ENCODE data around the gene SLC25A21.

The SLC25A21 gene

DNA sequence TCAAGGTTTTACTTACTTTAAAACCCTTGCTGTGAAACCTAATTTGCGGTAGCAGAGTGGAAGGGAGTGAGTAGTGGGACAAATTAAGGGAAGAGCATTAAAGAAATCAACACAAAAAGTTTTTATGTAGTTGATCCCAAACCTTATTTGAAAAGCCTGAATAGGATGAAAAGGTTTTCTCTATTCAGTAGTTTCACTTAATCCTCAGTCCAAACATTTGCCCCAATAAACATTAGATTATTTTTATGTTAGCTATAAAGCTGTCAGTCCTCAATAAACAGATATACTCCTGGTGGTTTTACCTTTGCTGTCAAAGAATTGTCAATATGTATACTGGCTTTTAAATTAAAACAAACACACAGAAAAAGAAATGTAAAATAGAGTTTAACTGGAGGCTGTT lies 374.8 kb downstream of the SLC25A21 start:
- Histone ChIP-seq H3K4me2 (ENCODE audit: low read depth, low read length) (no peak overlapping the region), H3K4me3 (ENCODE audit: low read length) (no peak overlapping the region), H3K27me3 (replicated peaks; ENCODE audit: insufficient read depth, low read length) (no peaks in the 10 kb centered on the region), H3K9me3 (replicated peaks; ENCODE audit: insufficient read depth, low read length) (no peaks in the 10 kb centered on the region), H3F3A (ENCODE audit: insufficient read depth, low read length) (no peaks in the 10 kb centered on the region), H3K36me3 (replicated peaks; ENCODE audit: insufficient read depth, low read length) (no peaks in the 10 kb centered on the region), H3K9ac (ENCODE audit: low read length) (no peak overlapping the region), H3K4me1 (ENCODE audit: low read length) (no peaks in the 10 kb centered on the region), H4K20me1 (ENCODE audit: insufficient read depth, low read length) (no peaks in the 10 kb centered on the region), H3K9me2 (replicated peaks; ENCODE audit: insufficient read depth, low read length) (no peaks in the 10 kb centered on the region), H3K79me2 (ENCODE audit: low read length) (no peaks in the 10 kb centered on the region), H3K27ac (ENCODE audit: low read length) (no peak overlapping the region), H2AFZ (ENCODE audit: low read length) (no peak overlapping the region)
- no peak for DNase-seq
- no peak for TF ChIP-seq EZH2phosphoT487 (IDR thresholded peaks at IDR 0.05; ENCODE audit: low read length)
- no peak for TF ChIP-seq EZH2 (optimal IDR thresholded peaks at IDR 0.05; ENCODE audit: low read depth, low read length)

DNA sequence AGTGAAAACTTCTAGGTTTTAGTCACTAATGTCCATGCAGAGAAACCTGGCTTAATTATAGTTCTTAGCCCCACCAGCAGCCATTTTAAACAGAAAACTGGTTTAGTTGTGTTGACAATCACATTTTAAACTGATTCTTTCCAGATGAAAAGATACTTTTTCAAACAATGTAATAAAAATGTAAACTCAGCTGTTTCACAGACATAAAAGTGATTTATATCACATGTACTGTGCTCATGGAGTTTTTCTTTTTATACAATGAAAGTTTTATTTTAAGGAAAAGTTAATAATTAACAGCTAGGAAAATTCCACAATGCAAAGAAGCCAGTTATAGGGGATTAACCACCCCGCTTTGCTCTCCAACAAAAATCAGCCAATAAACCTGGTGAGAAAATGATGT lies 381.0 kb downstream of the SLC25A21 start:
- H3K9me3 ChIP-seq (replicated peaks; ENCODE audit: insufficient read depth, low read length): no peaks in the 10 kb centered on the region
- H3K36me3 ChIP-seq (replicated peaks; ENCODE audit: insufficient read depth, low read length): no peaks in the 10 kb centered on the region
- H3K27me3 ChIP-seq (replicated peaks; ENCODE audit: insufficient read depth, low read length): no peaks in the 10 kb centered on the region
- H3K9me2 ChIP-seq (replicated peaks; ENCODE audit: insufficient read depth, low read length): no peaks in the 10 kb centered on the region
- no peaks in the 10 kb centered on the region for H3F3A ChIP-seq (ENCODE audit: insufficient read depth, low read length)
- TF ChIP-seq EZH2 (optimal IDR thresholded peaks at IDR 0.05; ENCODE audit: low read depth, low read length): no peak
- DNase-seq: no peak
- H4K20me1 ChIP-seq (ENCODE audit: insufficient read depth, low read length): no peaks in the 10 kb centered on the region
- H3K4me2 ChIP-seq (ENCODE audit: low read depth, low read length): no peak overlapping the region
- no peak overlapping the region for H3K4me3 ChIP-seq (ENCODE audit: low read length)
- no peak overlapping the region for H3K9ac ChIP-seq (ENCODE audit: low read length)
- no peaks in the 10 kb centered on the region for H3K79me2 ChIP-seq (ENCODE audit: low read length)
- no peaks in the 10 kb centered on the region for H3K4me1 ChIP-seq (ENCODE audit: low read length)
- no peak overlapping the region for H2AFZ ChIP-seq (ENCODE audit: low read length)
- no peak overlapping the region for H3K27ac ChIP-seq (ENCODE audit: low read length)

DNA sequence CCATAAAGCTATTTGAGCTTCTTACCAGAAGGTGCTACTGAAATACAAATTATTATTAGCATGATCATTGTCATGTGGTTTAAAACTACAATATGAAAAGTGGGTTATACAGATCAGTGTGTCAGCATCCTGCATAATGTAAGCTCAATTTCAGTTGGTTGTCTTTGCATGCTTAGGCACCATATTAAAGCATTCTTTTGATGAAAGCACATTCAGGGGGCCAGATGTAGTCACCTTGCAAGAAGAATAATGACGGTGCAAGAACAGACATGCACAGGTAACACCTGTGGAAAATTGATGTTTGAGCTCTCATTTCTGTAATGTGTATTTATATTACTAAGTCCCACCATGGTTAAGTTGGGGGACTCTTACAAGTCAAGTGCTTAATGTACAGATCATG lies 386.9 kb downstream of the SLC25A21 start:
- TF ChIP-seq EZH2phosphoT487 (IDR thresholded peaks at IDR 0.05; ENCODE audit: low read length): no peak
- TF ChIP-seq EZH2 (optimal IDR thresholded peaks at IDR 0.05; ENCODE audit: low read depth, low read length): no peak
- TF ChIP-seq, protein P1, sequence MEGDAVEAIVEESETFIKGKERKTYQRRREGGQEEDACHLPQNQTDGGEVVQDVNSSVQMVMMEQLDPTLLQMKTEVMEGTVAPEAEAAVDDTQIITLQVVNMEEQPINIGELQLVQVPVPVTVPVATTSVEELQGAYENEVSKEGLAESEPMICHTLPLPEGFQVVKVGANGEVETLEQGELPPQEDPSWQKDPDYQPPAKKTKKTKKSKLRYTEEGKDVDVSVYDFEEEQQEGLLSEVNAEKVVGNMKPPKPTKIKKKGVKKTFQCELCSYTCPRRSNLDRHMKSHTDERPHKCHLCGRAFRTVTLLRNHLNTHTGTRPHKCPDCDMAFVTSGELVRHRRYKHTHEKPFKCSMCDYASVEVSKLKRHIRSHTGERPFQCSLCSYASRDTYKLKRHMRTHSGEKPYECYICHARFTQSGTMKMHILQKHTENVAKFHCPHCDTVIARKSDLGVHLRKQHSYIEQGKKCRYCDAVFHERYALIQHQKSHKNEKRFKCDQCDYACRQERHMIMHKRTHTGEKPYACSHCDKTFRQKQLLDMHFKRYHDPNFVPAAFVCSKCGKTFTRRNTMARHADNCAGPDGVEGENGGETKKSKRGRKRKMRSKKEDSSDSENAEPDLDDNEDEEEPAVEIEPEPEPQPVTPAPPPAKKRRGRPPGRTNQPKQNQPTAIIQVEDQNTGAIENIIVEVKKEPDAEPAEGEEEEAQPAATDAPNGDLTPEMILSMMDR (IDR thresholded peaks at IDR 0.05; ENCODE audit: low read length): no peak
- no peaks in the 10 kb centered on the region for H3K79me2 ChIP-seq (ENCODE audit: low read length)
- H3K36me3 ChIP-seq (replicated peaks; ENCODE audit: insufficient read depth, low read length): no peaks in the 10 kb centered on the region
- H3K9ac ChIP-seq (ENCODE audit: low read length): no peak overlapping the region
- H3F3A ChIP-seq (ENCODE audit: insufficient read depth, low read length): no peaks in the 10 kb centered on the region
- no peaks in the 10 kb centered on the region for H3K27me3 ChIP-seq (replicated peaks; ENCODE audit: insufficient read depth, low read length)
- H3K4me2 ChIP-seq (ENCODE audit: low read depth, low read length): no peak overlapping the region
- no peak for DNase-seq
- no peak overlapping the region for H3K27ac ChIP-seq (ENCODE audit: low read length)
- no peaks in the 10 kb centered on the region for H4K20me1 ChIP-seq (ENCODE audit: insufficient read depth, low read length)
- H3K9me3 ChIP-seq (replicated peaks; ENCODE audit: insufficient read depth, low read length): no peaks in the 10 kb centered on the region
- H2AFZ ChIP-seq (ENCODE audit: low read length): no peak overlapping the region
- H3K4me3 ChIP-seq (ENCODE audit: low read length): no peak overlapping the region
- no peaks in the 10 kb centered on the region for H3K4me1 ChIP-seq (ENCODE audit: low read length)
- no peaks in the 10 kb centered on the region for H3K9me2 ChIP-seq (replicated peaks; ENCODE audit: insufficient read depth, low read length)

DNA sequence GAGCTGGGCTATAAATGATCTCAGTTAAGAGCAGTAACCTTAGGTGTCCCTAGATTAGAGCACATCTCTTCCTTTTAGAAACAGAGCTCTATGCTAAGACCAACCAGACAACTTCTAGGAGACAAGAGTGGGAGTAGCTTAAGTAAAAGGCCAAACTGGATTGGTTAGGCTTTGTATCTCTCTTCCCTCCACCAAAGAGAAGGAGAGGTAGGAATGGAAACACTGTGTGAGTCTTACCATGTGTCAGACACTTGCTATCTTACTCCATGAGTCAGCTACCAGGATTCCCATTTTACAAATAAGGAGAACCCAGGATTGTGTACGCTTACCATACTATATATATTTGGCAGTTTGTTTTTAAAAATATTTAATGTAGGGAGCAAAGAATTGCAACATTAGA lies 387.9 kb downstream of the SLC25A21 start:
- no peak for DNase-seq
- no peaks in the 10 kb centered on the region for H3K79me2 ChIP-seq (ENCODE audit: low read length)
- no peaks in the 10 kb centered on the region for H3K4me1 ChIP-seq (ENCODE audit: low read length)
- no peaks in the 10 kb centered on the region for H3K36me3 ChIP-seq (replicated peaks; ENCODE audit: insufficient read depth, low read length)
- H3K9ac ChIP-seq (ENCODE audit: low read length): no peak overlapping the region
- H3K4me3 ChIP-seq (ENCODE audit: low read length): no peak overlapping the region
- no peak for TF ChIP-seq EZH2 (optimal IDR thresholded peaks at IDR 0.05; ENCODE audit: low read depth, low read length)
- no peak for TF ChIP-seq EZH2phosphoT487 (IDR thresholded peaks at IDR 0.05; ENCODE audit: low read length)
- no peaks in the 10 kb centered on the region for H3F3A ChIP-seq (ENCODE audit: insufficient read depth, low read length)
- no peaks in the 10 kb centered on the region for H3K9me2 ChIP-seq (replicated peaks; ENCODE audit: insufficient read depth, low read length)
- H3K4me2 ChIP-seq (ENCODE audit: low read depth, low read length): no peak overlapping the region
- H2AFZ ChIP-seq (ENCODE audit: low read length): no peak overlapping the region
- H3K9me3 ChIP-seq (replicated peaks; ENCODE audit: insufficient read depth, low read length): no peaks in the 10 kb centered on the region
- H3K27me3 ChIP-seq (replicated peaks; ENCODE audit: insufficient read depth, low read length): no peaks in the 10 kb centered on the region
- H4K20me1 ChIP-seq (ENCODE audit: insufficient read depth, low read length): no peaks in the 10 kb centered on the region
- H3K27ac ChIP-seq (ENCODE audit: low read length): no peak overlapping the region

DNA sequence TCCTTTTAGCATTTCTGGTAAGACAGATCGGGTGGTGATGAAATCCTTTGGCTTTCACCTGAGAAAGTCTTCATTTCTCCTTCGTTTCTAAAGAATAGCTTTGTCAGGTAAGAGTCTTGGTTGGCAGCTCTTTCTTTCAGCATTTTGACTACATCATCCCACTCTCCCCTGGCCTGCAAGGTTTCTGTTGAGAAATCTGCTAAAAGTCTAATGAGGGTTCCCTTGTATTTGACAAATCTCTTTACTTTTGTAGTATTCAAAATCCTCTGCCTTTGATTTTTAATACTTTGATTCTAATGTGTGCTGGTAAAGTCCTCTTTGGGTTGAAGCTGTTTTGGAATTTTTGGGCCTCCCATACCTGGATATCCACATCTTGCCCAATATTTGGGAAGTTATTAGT lies 390.5 kb downstream of the SLC25A21 start:
- no peak overlapping the region for H2AFZ ChIP-seq (ENCODE audit: low read length)
- H3K4me2 ChIP-seq (ENCODE audit: low read depth, low read length): no peak overlapping the region
- no peaks in the 10 kb centered on the region for H3K4me1 ChIP-seq (ENCODE audit: low read length)
- no peak overlapping the region for H3K4me3 ChIP-seq (ENCODE audit: low read length)
- H3K27ac ChIP-seq (ENCODE audit: low read length): no peak overlapping the region
- no peak overlapping the region for H3K9ac ChIP-seq (ENCODE audit: low read length)
- no peaks in the 10 kb centered on the region for H3K9me2 ChIP-seq (replicated peaks; ENCODE audit: insufficient read depth, low read length)
- no peaks in the 10 kb centered on the region for H3K79me2 ChIP-seq (ENCODE audit: low read length)
- H3K27me3 ChIP-seq (replicated peaks; ENCODE audit: insufficient read depth, low read length): no peaks in the 10 kb centered on the region
- H4K20me1 ChIP-seq (ENCODE audit: insufficient read depth, low read length): no peaks in the 10 kb centered on the region
- no peak for DNase-seq
- H3K9me3 ChIP-seq (replicated peaks; ENCODE audit: insufficient read depth, low read length): no peaks in the 10 kb centered on the region
- no peaks in the 10 kb centered on the region for H3F3A ChIP-seq (ENCODE audit: insufficient read depth, low read length)
- TF ChIP-seq EZH2phosphoT487 (IDR thresholded peaks at IDR 0.05; ENCODE audit: low read length): no peak
- H3K36me3 ChIP-seq (replicated peaks; ENCODE audit: insufficient read depth, low read length): no peaks in the 10 kb centered on the region

All from MM.1S (cell line).